B cell (primary cell): Measurements from ENCODE around the gene CDADC1.

Experiments used
- EZH2 ChIP-seq: IDR thresholded peaks from 2 replicates; pipeline ENCODE4 v1.6.1; 2012; ENCODE audit warnings: borderline replicate concordance, low read depth, mild to moderate bottlenecking, moderate library complexity, low read length; ENCODE audit not compliant: insufficient read depth, poor library complexity, severe bottlenecking
- TF ChIP-seq, protein P1 (sequence below): fragments of 200-600 bp; IDR thresholded peaks from one replicate; pipeline ENCODE4 v1.8.0; 2022; ENCODE audit warnings: antibody characterized with exemption, mild to moderate bottlenecking

DNA sequence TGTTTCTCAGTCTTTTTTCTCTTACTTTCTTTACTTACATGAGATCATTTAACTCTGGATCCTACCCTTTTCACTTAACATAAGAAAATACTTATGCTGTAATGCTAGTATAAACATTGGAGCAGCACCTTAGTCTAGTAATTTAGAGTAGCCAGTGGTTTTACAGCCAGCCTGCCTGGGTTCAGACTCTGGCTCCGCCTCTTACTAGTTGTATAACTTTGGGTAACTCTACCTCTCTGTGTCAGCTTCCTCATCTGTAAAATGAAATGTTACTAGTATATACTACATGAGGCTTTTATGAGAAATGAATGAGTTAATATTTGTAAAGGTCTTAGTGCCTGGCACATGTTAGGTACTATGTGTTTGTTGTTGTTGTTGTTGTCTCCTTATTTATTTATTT lies 5.6 kb downstream of the CDADC1 start:
- TF ChIP-seq, protein P1, sequence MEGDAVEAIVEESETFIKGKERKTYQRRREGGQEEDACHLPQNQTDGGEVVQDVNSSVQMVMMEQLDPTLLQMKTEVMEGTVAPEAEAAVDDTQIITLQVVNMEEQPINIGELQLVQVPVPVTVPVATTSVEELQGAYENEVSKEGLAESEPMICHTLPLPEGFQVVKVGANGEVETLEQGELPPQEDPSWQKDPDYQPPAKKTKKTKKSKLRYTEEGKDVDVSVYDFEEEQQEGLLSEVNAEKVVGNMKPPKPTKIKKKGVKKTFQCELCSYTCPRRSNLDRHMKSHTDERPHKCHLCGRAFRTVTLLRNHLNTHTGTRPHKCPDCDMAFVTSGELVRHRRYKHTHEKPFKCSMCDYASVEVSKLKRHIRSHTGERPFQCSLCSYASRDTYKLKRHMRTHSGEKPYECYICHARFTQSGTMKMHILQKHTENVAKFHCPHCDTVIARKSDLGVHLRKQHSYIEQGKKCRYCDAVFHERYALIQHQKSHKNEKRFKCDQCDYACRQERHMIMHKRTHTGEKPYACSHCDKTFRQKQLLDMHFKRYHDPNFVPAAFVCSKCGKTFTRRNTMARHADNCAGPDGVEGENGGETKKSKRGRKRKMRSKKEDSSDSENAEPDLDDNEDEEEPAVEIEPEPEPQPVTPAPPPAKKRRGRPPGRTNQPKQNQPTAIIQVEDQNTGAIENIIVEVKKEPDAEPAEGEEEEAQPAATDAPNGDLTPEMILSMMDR, result no peak
- TF ChIP-seq EZH2, result no peak
